Common myeloid progenitor, CD34-positive (primary cell): Measurements from ENCODE around the gene NXT1.

ENCODE experiments used
- CTCF ChIA-PET: fragments of 350-600 bp; sonication (Branson Sonifier 250); formaldehyde crosslinking; loops from one replicate; lab custom pipeline; 2021; ENCODE audit warnings: antibody characterized with exemption; lab: Charles Lee
- POLR2A ChIA-PET: fragments of 350-600 bp; sonication (Branson Sonifier 250); formaldehyde crosslinking; loops from one replicate; lab custom pipeline; 2021; ENCODE audit warnings: antibody characterized with exemption; lab: Charles Lee
- DNase-seq, 3 donors: peaks; one replicate each; pipeline versions ENCODE4 v3.0.0 to v3.0.0-alpha.2; 2013
- H3K27ac ChIP-seq, 2 experiments: 1 replicate in 1 of 2; 2 replicates in 1 of 2; pipeline ENCODE4 v1.7.0; 2013; ENCODE audit warnings: inconsistent platforms in 2 of 2, low read length in 2 of 2, mild to moderate bottlenecking in 2 of 2, low read depth in 1 of 2, moderate library complexity in 1 of 2; ENCODE audit not compliant: severe bottlenecking in 2 of 2, insufficient read depth in 1 of 2, poor library complexity in 1 of 2
- H3K27me3 ChIP-seq, 5 experiments: replicated peaks in 2 of 5; 1 replicate in 3 of 5; 2 replicates in 2 of 5; pipeline versions ENCODE4 v1.6.1 to v1.7.0; 2013; ENCODE audit warnings: low read length in 4 of 5, mild to moderate bottlenecking in 2 of 5, moderate library complexity in 2 of 5, inconsistent platforms in 1 of 5; ENCODE audit not compliant: insufficient read depth in 5 of 5, control insufficient read depth in 4 of 5
- H3K36me3 ChIP-seq, 4 experiments: 1 replicate in 2 of 4; 2 replicates in 2 of 4; pipeline versions ENCODE4 v1.6.1 to v1.7.0; 2013; ENCODE audit warnings: low read length in 3 of 4, control low read depth in 1 of 4, mild to moderate bottlenecking in 1 of 4; ENCODE audit not compliant: control insufficient read depth in 4 of 4, insufficient read depth in 4 of 4
- H3K4me1 ChIP-seq, 4 experiments: 1 replicate in 3 of 4; 2 replicates in 1 of 4; pipeline versions ENCODE4 v1.6.1 to v1.7.1; 2013; ENCODE audit warnings: low read length in 3 of 4, mild to moderate bottlenecking in 3 of 4, control low read depth in 1 of 4, inconsistent platforms in 1 of 4, moderate library complexity in 1 of 4; ENCODE audit not compliant: control insufficient read depth in 4 of 4, insufficient read depth in 4 of 4; ENCODE audit errors: control extremely low read depth in 1 of 4
- H3K4me3 ChIP-seq, 7 experiments: 1 replicate in 4 of 7; 2 replicates in 3 of 7; pipeline versions ENCODE4 v1.5.1 to v1.7.0; 2013; ENCODE audit warnings: mild to moderate bottlenecking in 7 of 7, low read length in 6 of 7, moderate library complexity in 6 of 7, inconsistent platforms in 2 of 7, low read depth in 2 of 7, control low read depth in 1 of 7; ENCODE audit not compliant: insufficient read depth in 4 of 7, control insufficient read depth in 1 of 7; ENCODE audit errors: extremely low read depth in 1 of 7
- H3K9me3 ChIP-seq, 5 experiments: 1 replicate in 4 of 5; 2 replicates in 1 of 5; pipeline versions ENCODE4 v1.6.1 to v1.7.1; 2013; ENCODE audit warnings: low read length in 4 of 5, mild to moderate bottlenecking in 2 of 5, inconsistent platforms in 1 of 5, low read depth in 1 of 5, moderate library complexity in 1 of 5; ENCODE audit not compliant: control insufficient read depth in 4 of 5, insufficient read depth in 2 of 5; ENCODE audit errors: control extremely low read depth in 1 of 5
- WGBS: methylation state at CpG from one replicate; pipeline ENCODE4 v1.1.5; 2013; ENCODE audit not compliant: insufficient coverage; 5-methylcytosine and 5-hydroxymethylcytosine counted together

NXT1 gene

DNA sequence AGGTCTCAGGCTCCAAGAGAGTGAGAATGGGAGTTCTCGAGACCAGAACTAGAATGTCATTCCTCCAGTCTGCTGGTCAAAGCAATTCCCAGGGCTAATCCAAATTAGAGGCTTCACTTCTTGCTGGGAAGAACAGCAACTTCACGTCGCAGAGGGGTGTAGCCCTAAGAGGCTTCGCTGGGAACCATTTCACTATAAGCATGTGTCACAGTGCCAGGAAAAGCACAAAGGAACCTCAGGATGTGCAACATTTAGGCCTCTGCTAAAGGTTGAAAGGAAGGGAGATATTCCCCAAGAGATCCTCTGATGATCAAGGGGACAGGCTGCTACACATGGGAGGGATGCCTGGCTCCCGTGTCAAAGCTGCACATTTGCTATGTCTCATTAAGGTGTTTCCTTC is 35.9 kb upstream of the NXT1 start:
- Histone ChIP-seq H3K4me3 (no peak overlapping the region), H3K27ac (no peak overlapping the region), H3K4me1 (peaks cover 0 to 5% (median 2%) of the 10 kb centered on the region in 4 experiments), H3K36me3 (no peaks in the 10 kb centered on the region), H3K27me3 (no peaks in the 10 kb centered on the region), H3K9me3 (no peaks in the 10 kb centered on the region)
- ChIA-PET POLR2A (no interaction called here), CTCF (interaction anchor here (1.5 kb wide), 1 partner anchor 50 kb away, joined by 3 read pairs; no protein-coding TSS in a partner anchor)
- WGBS = 98% methylated on average over 4 of the region's 5 CpGs
- DNase-seq = no peak

GRCh38 chr20:23315099-23315498 is 35.5 kb upstream of the NXT1 start:
- ChIA-PET CTCF (interaction anchor here (1.5 kb wide), 1 partner anchor 50 kb away, joined by 3 read pairs; no protein-coding TSS in a partner anchor), POLR2A (no interaction called here)
- peaks cover 0 to 5% (median 2%) of the 10 kb centered on the region in 4 experiments for H3K4me1 ChIP-seq
- no peak for DNase-seq
- no peaks in the 10 kb centered on the region for H3K27me3 ChIP-seq
- no peaks in the 10 kb centered on the region for H3K9me3 ChIP-seq
- no peak overlapping the region for H3K4me3 ChIP-seq
- WGBS = 98% methylated on average over 8 of the region's 9 CpGs
- no peak overlapping the region for H3K27ac ChIP-seq
- no peaks in the 10 kb centered on the region for H3K36me3 ChIP-seq

DNA sequence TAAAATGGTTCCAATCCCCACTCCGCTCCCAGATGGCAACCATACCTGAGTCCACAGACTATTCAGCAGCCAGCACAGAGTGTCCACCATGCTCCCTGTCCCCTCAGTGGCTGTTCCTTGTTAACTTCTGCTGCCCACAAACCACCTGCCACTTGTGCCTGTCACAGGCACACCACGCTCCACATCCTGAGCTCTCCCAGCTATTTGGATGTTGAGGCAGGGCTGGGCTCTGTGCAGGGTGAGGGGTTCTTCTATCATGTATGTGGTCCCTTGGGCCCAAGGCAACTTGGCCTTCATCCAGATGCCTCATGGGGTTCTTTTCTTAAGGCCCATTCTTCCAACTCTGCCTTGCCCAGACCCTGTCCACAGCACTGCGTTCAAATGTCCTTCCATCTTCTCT is 34.0 kb upstream of the NXT1 start:
- H3K36me3 ChIP-seq = no peaks in the 10 kb centered on the region
- CTCF ChIA-PET = no interaction called here
- 93% methylated on average over 2 of the region's 3 CpGs for WGBS

DNA sequence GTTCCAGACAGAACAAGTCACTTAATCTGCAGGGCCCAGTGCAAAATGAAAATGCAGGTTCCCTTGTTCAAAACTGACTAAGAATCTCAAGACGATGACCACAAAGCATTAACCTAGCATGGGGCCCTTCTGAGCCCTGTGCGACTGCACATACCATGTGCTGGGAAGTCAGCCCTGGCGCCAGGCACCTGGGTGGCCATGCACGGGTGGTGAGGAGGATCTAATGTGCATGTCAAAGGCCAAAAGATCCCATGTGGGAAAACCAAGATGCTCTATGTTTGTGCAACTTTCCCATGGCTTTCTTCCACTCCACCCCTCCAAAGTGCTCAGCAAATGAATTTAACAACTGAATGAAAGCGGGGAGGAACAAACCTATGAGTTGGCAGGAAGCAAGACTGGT is 33.5 kb upstream of the NXT1 start:
- ChIA-PET CTCF (no interaction called here), POLR2A (no interaction called here)
- Histone ChIP-seq H3K27me3 (no peaks in the 10 kb centered on the region), H3K4me3 (no peak overlapping the region), H3K9me3 (peaks cover 0 to 13% (median 0%) of the 10 kb centered on the region in 5 experiments), H3K36me3 (no peaks in the 10 kb centered on the region), H3K4me1 (peaks cover 0 to 5% (median 2%) of the 10 kb centered on the region in 4 experiments), H3K27ac (no peak overlapping the region)
- 87% methylated on average over 5 of the region's 5 CpGs for WGBS
- no peak for DNase-seq

More for the DNA sequence above, 34.0 kb upstream of the NXT1 start:
- Histone ChIP-seq H3K4me3 (no peak overlapping the region), H3K27ac (no peak overlapping the region), H3K4me1 (peaks cover 0 to 5% (median 2%) of the 10 kb centered on the region in 4 experiments), H3K9me3 (peaks cover 0 to 13% (median 0%) of the 10 kb centered on the region in 5 experiments), H3K27me3 (no peaks in the 10 kb centered on the region)
- POLR2A ChIA-PET = no interaction called here
- DNase-seq = no peak

GRCh38 chr20:23318347-23318746 is 32.2 kb upstream of the NXT1 start:
- H3K27me3 ChIP-seq = no peaks in the 10 kb centered on the region
- no peak for DNase-seq
- CTCF ChIA-PET = no interaction called here
- H3K36me3 ChIP-seq = no peaks in the 10 kb centered on the region
- WGBS = 100% methylated on average over 3 of the region's 5 CpGs
- H3K4me3 ChIP-seq = no peak overlapping the region
- no peak overlapping the region for H3K27ac ChIP-seq
- POLR2A ChIA-PET = no interaction called here
- peaks cover 0 to 13% (median 0%) of the 10 kb centered on the region in 5 experiments for H3K9me3 ChIP-seq
- H3K4me1 ChIP-seq = peaks cover 0 to 5% (median 2%) of the 10 kb centered on the region in 4 experiments

DNA sequence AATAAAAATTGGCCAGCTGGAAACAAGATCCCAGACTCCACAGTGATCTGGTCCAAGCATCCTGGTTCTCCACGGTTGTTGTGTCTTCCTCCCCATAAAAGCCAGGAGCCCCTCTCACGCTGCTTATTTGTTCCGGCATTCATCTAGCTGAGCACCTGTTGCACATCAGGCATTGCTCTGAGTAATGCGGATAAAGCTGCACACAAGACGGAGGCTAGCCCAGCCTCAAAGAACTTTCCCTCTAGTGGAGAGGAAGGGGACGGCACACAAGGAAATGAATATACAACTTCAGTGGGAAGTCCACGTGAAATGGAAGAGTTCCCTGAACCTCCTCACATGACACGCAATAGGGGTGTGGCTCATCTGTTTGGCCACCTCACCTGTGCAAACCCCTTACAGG is 30.3 kb upstream of the NXT1 start:
- Histone ChIP-seq H3K36me3 (no peaks in the 10 kb centered on the region), H3K27me3 (no peaks in the 10 kb centered on the region), H3K9me3 (peaks cover 0 to 13% (median 0%) of the 10 kb centered on the region in 5 experiments), H3K4me3 (no peak overlapping the region), H3K4me1 (peaks cover 0 to 5% (median 2%) of the 10 kb centered on the region in 4 experiments), H3K27ac (no peak overlapping the region)
- 94% methylated on average over 8 of the region's 8 CpGs for WGBS
- POLR2A ChIA-PET = no interaction called here
- CTCF ChIA-PET = interaction anchor here (0.5 kb wide), 1 partner anchor 623 kb away, joined by 3 read pairs; no protein-coding TSS in a partner anchor
- peak in 2 of 3 donors; percentile 4 to 6 for DNase-seq

DNA sequence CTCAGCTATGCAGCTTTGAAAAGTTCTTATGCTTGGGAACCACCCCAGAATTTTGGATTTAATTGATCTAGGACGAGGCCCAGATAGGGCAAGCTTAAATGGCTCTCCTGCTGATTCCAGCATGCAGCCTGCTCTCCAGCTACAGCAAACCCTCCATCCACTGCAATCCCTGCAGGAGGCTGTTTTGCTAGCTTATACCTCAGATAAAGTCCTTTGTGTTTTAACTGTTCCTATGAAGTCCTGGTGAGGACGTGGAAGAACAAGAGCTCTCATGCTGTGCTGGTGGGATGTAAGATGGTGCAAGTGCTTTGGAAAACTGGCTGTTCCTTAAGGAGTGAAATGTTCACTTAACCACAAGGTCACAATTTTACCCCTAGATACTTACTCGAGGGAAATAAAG is 25.5 kb upstream of the NXT1 start:
- H3K36me3 ChIP-seq = no peaks in the 10 kb centered on the region
- CTCF ChIA-PET = interaction anchor here (0.6 to 1.9 kb wide), 3 partner anchors 12 to 633 kb away, joined by 4 to 6 read pairs (median 5); no protein-coding TSS in a partner anchor
- no peak overlapping the region for H3K27ac ChIP-seq

More for the DNA sequence above, 25.5 kb upstream of the NXT1 start:
- 100% methylated on average over 1 of the region's 3 CpGs for WGBS
- H3K27me3 ChIP-seq = no peaks in the 10 kb centered on the region
- H3K9me3 ChIP-seq = peaks cover 0 to 16% (median 0%) of the 10 kb centered on the region in 5 experiments
- DNase-seq = no peak
- no peak overlapping the region for H3K4me3 ChIP-seq
- POLR2A ChIA-PET = no interaction called here
- no peaks in the 10 kb centered on the region for H3K4me1 ChIP-seq
